NB4 (cell line): ENCODE data around the gene TCERG1L.

Experiments used
- MYC ChIP-seq: IDR thresholded peaks from 2 replicates; pipeline ENCODE4 v1.6.1; 2011; ENCODE audit warnings: low read depth, low read length
- POLR2A ChIP-seq: IDR thresholded peaks from 2 replicates; pipeline ENCODE4 v1.6.1; 2011; ENCODE audit warnings: mild to moderate bottlenecking; ENCODE audit not compliant: insufficient read length; ENCODE audit errors: extremely low read depth
- TF ChIP-seq, protein P1 (sequence below): IDR thresholded peaks from 2 replicates; pipeline ENCODE4 v1.6.1; 2011; ENCODE audit warnings: low read depth, low read length
- TF ChIP-seq, protein P2 (sequence below): IDR thresholded peaks from one replicate; pipeline ENCODE4 v1.5.1; 2012; ENCODE audit warnings: low read depth, low read length

DNA sequence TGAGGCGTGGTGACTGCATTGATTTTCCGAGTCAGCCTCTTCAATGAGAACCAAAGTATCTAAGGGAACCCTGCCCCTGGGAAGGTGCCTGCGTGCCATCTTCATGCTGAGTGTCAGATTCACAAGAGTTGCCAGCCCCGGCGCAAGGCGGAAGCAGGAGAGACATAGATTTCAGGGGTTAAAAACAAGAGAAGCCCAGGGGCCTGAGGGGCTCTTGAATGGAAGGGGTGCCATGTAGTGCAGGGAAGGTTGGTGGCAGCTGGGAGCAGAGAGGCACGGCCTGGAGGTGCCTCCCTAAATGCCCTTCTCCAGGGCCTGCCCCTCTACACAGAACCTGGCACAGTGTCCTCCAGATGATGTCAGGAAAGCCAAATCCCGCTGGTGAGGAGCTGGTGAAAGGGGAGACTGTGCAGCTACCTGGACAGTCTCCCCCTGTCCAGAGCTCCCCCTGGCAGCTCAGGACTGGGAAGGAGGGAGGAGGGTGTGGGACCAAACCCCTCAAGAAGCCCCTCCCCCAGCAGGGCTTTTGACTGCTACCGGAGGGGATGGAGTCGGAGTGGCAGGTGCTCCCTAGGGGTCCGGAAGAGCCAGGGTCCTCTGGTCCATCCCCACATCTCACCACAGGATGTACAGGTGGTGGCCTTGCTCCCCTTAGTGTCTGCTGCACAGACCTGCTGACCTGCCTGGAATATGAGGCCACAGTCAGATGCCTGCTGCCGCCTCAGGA, 137.9 kb downstream of the TCERG1L start:
- TF ChIP-seq POLR2A, result no peak
- TF ChIP-seq, protein P1, sequence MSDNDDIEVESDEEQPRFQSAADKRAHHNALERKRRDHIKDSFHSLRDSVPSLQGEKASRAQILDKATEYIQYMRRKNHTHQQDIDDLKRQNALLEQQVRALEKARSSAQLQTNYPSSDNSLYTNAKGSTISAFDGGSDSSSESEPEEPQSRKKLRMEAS, result no peak
- TF ChIP-seq, protein P2, sequence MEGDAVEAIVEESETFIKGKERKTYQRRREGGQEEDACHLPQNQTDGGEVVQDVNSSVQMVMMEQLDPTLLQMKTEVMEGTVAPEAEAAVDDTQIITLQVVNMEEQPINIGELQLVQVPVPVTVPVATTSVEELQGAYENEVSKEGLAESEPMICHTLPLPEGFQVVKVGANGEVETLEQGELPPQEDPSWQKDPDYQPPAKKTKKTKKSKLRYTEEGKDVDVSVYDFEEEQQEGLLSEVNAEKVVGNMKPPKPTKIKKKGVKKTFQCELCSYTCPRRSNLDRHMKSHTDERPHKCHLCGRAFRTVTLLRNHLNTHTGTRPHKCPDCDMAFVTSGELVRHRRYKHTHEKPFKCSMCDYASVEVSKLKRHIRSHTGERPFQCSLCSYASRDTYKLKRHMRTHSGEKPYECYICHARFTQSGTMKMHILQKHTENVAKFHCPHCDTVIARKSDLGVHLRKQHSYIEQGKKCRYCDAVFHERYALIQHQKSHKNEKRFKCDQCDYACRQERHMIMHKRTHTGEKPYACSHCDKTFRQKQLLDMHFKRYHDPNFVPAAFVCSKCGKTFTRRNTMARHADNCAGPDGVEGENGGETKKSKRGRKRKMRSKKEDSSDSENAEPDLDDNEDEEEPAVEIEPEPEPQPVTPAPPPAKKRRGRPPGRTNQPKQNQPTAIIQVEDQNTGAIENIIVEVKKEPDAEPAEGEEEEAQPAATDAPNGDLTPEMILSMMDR, result no peak
- TF ChIP-seq MYC, result no peak
